Memory B cell (primary cell): ENCODE results near the gene ERG.

ENCODE experiments used
- ATAC-seq: fragments of 150-1000 bp; cut with Tn5 transposase; 2 replicates; pipeline ENCODE4 v1.10.0; 2021; ENCODE audit warnings: low read depth, mild to moderate bottlenecking, moderate library complexity
- DNase-seq, 2 donors: peaks; one replicate each; pipeline ENCODE4 v3.0.0; 2022; ENCODE audit warnings: low spot score in 2 of 2
- H3K27ac Mint-ChIP-seq: one replicate; pipeline ENCODE4 v1.8.0; 2022; ENCODE audit warnings: mild to moderate bottlenecking, moderate library complexity, mixed read lengths
- H3K27me3 Mint-ChIP-seq: one replicate; pipeline ENCODE4 v1.8.0; 2022; ENCODE audit warnings: mixed read lengths
- H3K36me3 Mint-ChIP-seq: one replicate; pipeline ENCODE4 v1.8.0; 2022; ENCODE audit warnings: mild to moderate bottlenecking, mixed read lengths
- H3K4me1 Mint-ChIP-seq: one replicate; pipeline ENCODE4 v1.8.0; 2022; ENCODE audit warnings: mixed read lengths
- H3K4me3 Mint-ChIP-seq: one replicate; pipeline ENCODE4 v1.8.0; 2022; ENCODE audit warnings: mild to moderate bottlenecking, moderate library complexity, mixed read lengths
- H3K9me3 Mint-ChIP-seq: one replicate; pipeline ENCODE4 v1.8.0; 2022; ENCODE audit warnings: mixed read lengths

The ERG gene

DNA sequence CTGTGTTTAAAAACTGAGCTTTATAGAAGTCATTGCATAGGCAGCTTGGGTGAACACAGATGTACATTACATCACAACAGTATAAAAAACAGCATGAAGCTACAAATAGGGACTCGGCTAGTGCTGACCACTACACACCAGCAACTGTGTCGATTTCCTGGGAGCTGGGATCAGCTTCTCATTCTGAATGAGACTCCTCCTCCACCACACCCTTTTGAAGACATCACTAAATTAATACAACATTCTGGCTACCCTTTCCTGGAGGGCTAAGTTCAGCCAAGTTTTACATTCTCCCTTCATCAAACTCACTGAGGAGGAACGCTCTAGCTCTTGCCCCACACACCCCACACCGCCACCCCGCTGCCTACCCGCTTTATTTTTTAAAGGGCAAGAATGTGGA is 102.7 kb downstream of the ERG start:
- DNase-seq (no peak), ATAC-seq (no peak)
- no peaks in the 10 kb centered on the region for H3K4me1 Mint-ChIP-seq
- peaks cover 6% of the 10 kb centered on the region for H3K27me3 Mint-ChIP-seq
- no peaks in the 10 kb centered on the region for H3K36me3 Mint-ChIP-seq
- H3K4me3 Mint-ChIP-seq = no peak overlapping the region
- H3K9me3 Mint-ChIP-seq = no peaks in the 10 kb centered on the region
- H3K27ac Mint-ChIP-seq = no peak overlapping the region

DNA sequence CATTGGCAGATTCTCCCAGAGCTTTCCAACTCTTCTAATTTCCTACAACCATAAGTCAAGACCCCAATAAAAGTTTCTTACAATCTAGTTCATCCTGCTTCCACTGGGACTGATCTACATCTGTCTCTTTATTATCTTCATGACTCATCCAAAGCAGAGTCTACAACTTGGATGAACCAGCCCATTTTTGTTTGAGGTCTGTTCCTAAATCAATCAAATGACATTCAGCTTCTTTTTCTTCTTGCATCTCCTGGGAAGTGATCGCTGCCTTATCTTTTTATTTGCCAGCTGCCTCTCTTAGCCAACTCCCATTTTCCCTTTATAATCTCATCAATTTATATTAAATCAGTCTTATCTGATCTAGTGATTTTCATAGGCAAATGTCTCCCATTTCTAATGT is 105.6 kb downstream of the ERG start:
- ATAC-seq (no peak), DNase-seq (no peak)
- Mint-ChIP-seq H3K27me3 (peaks cover 4% of the 10 kb centered on the region), H3K36me3 (no peaks in the 10 kb centered on the region), H3K9me3 (no peaks in the 10 kb centered on the region), H3K4me3 (no peak overlapping the region), H3K27ac (no peak overlapping the region), H3K4me1 (no peaks in the 10 kb centered on the region)

- Mint-ChIP-seq H3K9me3 (no peaks in the 10 kb centered on the region), H3K27ac (no peak overlapping the region), H3K4me3 (no peak overlapping the region), H3K27me3 (peaks cover 3% of the 10 kb centered on the region), H3K4me1 (no peaks in the 10 kb centered on the region), H3K36me3 (no peaks in the 10 kb centered on the region)
- DNase-seq = no peak
- ATAC-seq = no peak
Measured at GRCh38 chr21:38389896-38390295, 108.4 kb downstream of the ERG start.

- H3K36me3 Mint-ChIP-seq = no peaks in the 10 kb centered on the region
- no peaks in the 10 kb centered on the region for H3K4me1 Mint-ChIP-seq
- no peak for ATAC-seq
- H3K27me3 Mint-ChIP-seq = peaks cover 3% of the 10 kb centered on the region
- no peak overlapping the region for H3K27ac Mint-ChIP-seq
- no peak overlapping the region for H3K4me3 Mint-ChIP-seq
- H3K9me3 Mint-ChIP-seq = no peaks in the 10 kb centered on the region
- DNase-seq = no peak
Measured at GRCh38 chr21:38389354-38389676, 109.0 kb downstream of the ERG start.

DNA sequence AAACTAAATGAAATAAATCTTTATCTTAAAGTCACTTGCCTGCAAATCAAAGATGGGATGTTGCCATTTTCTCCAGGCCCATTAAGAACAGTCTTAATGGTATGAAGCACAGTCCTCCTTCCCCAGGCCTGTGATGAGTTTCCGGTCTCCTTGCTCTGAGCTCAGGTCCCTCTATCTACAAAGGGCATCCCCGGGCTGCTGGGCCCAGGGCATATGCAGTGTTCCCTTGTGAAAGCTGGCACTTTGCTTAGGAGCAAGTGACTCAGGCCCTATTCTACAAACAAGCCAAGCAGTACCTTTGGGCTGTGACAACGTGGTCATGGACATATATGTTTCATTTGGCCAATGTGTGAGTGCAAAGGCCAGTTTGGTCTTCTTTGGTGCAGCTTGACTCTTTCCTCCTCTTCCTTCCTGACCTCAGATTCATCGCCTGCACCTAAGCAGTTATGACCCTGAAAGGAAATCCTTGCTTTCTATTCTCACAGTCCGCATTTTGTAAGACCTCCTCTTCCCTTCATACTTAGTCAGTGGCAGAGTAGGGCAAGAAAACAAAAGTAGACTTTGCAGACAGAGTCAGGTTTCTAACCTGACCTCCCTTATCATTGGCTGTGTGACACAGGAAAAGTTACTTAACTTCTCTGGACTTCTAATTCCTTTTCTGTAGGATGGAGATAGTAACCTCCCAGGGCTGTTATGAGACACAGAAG is 109.5 kb downstream of the ERG start:
- H3K27ac Mint-ChIP-seq = no peak overlapping the region
- no peaks in the 10 kb centered on the region for H3K36me3 Mint-ChIP-seq
- peaks cover 3% of the 10 kb centered on the region for H3K27me3 Mint-ChIP-seq
- DNase-seq = no peak
- H3K4me3 Mint-ChIP-seq = no peak overlapping the region
- no peak for ATAC-seq
- no peaks in the 10 kb centered on the region for H3K9me3 Mint-ChIP-seq
- no peaks in the 10 kb centered on the region for H3K4me1 Mint-ChIP-seq

- Mint-ChIP-seq H3K27me3 (peaks cover 4% of the 10 kb centered on the region), H3K27ac (no peak overlapping the region), H3K36me3 (no peaks in the 10 kb centered on the region), H3K9me3 (no peaks in the 10 kb centered on the region), H3K4me3 (no peak overlapping the region), H3K4me1 (no peaks in the 10 kb centered on the region)
- DNase-seq (no peak), ATAC-seq (no peak)
Measured at GRCh38 chr21:38388203-38388602, 110.1 kb downstream of the ERG start.

GRCh38 chr21:38386967-38387366 is 111.3 kb downstream of the ERG start:
- H3K9me3 Mint-ChIP-seq = no peaks in the 10 kb centered on the region
- no peak overlapping the region for H3K4me3 Mint-ChIP-seq
- ATAC-seq (no peak), DNase-seq (no peak)
- H3K27ac Mint-ChIP-seq = no peak overlapping the region
- no peaks in the 10 kb centered on the region for H3K4me1 Mint-ChIP-seq
- peaks cover 8% of the 10 kb centered on the region for H3K27me3 Mint-ChIP-seq
- H3K36me3 Mint-ChIP-seq = no peaks in the 10 kb centered on the region

DNA sequence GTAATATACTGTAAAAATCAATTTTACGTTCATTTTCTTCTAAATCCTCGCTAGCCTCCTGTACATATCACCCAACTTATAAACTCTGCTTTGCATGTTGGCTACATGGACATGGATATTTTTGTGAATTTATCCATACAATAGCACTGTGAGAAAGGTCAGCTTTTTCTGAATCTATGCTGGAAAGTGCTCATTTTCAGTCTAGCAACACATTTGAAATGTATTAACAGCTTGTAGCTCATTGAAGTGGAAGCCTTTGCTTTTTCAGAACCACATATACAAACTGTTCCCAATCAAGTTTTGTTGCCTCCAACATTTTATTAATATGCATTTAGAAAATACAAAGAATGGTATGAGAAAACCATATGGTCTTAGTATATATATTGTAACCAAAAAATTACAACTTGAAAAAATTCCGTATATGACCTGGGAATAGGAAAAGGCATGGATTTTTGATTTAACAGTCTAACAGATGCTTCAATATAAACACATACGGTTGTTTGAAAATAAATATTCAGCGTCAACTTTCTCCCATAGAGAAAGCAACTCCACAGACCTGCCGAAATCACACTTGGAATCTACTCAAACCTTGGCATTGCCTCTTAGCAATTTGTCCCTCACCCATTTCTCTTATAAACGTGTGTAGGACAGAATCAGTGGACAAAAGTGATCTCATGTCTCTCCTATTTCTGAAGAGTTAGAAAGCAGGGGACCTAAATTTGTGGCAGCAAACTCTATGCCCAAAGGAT is 112.7 kb downstream of the ERG start:
- H3K4me1 Mint-ChIP-seq = no peaks in the 10 kb centered on the region
- no peaks in the 10 kb centered on the region for H3K36me3 Mint-ChIP-seq
- H3K27ac Mint-ChIP-seq = no peak overlapping the region
- H3K9me3 Mint-ChIP-seq = no peaks in the 10 kb centered on the region
- ATAC-seq (no peak), DNase-seq (no peak)
- peaks cover 8% of the 10 kb centered on the region for H3K27me3 Mint-ChIP-seq
- H3K4me3 Mint-ChIP-seq = no peak overlapping the region

GRCh38 chr21:38384675-38385426 is 113.4 kb downstream of the ERG start:
- H3K27ac Mint-ChIP-seq = no peak overlapping the region
- no peak overlapping the region for H3K4me3 Mint-ChIP-seq
- H3K9me3 Mint-ChIP-seq = no peaks in the 10 kb centered on the region
- ATAC-seq (no peak), DNase-seq (no peak)
- peaks cover 11% of the 10 kb centered on the region for H3K27me3 Mint-ChIP-seq
- no peaks in the 10 kb centered on the region for H3K36me3 Mint-ChIP-seq
- H3K4me1 Mint-ChIP-seq = no peaks in the 10 kb centered on the region

DNA sequence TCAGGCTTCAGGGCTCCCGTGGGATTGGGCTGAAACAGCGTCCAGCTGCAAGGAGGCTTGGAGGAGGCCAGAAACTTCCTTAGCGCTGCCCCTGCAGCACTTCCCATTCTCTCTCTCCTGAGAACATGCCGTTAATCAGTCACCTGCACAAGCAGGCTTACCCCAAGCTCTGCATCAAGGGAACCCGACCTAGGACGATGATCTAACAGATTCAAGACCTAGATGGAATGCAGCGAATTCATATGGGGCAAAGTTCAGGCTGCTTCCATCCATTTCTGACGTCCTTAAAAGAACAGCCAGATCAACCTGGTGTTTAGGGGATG is 114.1 kb downstream of the ERG start:
- no peaks in the 10 kb centered on the region for H3K36me3 Mint-ChIP-seq
- no peaks in the 10 kb centered on the region for H3K9me3 Mint-ChIP-seq
- ATAC-seq = no peak
- H3K4me1 Mint-ChIP-seq = no peaks in the 10 kb centered on the region
- H3K27me3 Mint-ChIP-seq = peaks cover 11% of the 10 kb centered on the region
- H3K4me3 Mint-ChIP-seq = no peak overlapping the region
- DNase-seq = no peak
- no peak overlapping the region for H3K27ac Mint-ChIP-seq

- Mint-ChIP-seq H3K4me3 (no peak overlapping the region), H3K9me3 (no peaks in the 10 kb centered on the region), H3K27me3 (peaks cover 11% of the 10 kb centered on the region), H3K27ac (no peak overlapping the region), H3K4me1 (no peaks in the 10 kb centered on the region), H3K36me3 (no peaks in the 10 kb centered on the region)
- no peak for DNase-seq
- ATAC-seq = no peak
Measured at GRCh38 chr21:38383411-38384237, 114.7 kb downstream of the ERG start.

DNA sequence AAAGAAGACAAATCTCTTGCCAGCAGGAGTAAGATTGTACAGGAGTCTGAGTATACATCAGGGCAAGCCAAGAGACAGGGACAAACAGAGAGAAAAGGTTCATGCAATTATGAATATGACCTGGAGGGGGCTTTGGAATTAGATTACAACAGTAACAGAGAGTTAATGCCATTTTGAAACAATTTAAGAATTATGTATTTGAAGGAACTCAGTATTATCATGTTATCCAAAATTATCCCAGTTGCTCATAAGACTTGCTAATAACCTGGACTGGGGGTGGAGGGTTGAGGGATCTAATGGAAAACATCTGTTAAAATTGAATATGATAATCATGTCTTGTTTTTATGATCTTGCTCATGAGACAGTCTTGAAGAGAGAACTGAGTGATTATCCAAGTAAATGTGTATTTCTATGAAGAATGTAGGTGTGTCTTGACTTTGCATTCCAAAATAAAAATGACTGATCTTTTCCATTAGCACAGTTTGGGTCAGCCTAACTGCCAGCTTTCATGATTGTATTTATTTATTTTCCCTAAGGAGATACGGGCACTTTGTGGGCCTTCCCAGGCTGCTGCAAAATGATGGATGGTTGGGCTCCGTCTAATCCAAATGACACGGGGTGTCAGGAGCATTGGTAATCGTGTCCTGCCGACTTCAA is 117.7 kb downstream of the ERG start:
- H3K9me3 Mint-ChIP-seq = no peaks in the 10 kb centered on the region
- H3K4me1 Mint-ChIP-seq = peaks cover 2% of the 10 kb centered on the region
- H3K27ac Mint-ChIP-seq = no peak overlapping the region
- H3K4me3 Mint-ChIP-seq = no peak overlapping the region
- H3K36me3 Mint-ChIP-seq = no peaks in the 10 kb centered on the region
- ATAC-seq = no peak
- H3K27me3 Mint-ChIP-seq = peaks cover 8% of the 10 kb centered on the region
- no peak for DNase-seq

DNA sequence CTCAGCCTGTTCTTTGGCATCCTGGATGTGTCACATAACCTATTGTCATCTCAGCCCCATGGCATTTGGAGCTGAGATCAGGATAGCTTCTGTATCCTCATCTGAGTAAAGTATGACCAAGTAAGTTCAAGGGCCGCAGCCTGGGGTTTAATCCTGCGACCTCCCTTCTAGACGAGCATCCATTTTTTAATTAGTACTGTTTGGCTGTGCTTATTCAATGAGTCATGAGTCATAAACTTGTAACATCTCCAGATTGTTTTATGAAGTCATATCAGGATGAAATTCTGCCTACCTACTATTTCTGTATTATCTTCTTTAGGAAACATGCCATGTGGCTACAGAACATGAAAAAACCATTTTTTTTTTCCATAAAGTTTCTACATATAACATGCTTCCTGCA is 119.1 kb downstream of the ERG start:
- no peak overlapping the region for H3K4me3 Mint-ChIP-seq
- no peaks in the 10 kb centered on the region for H3K9me3 Mint-ChIP-seq
- peaks cover 2% of the 10 kb centered on the region for H3K4me1 Mint-ChIP-seq
- H3K27me3 Mint-ChIP-seq = peaks cover 10% of the 10 kb centered on the region
- DNase-seq (no peak), ATAC-seq (no peak)
- H3K36me3 Mint-ChIP-seq = no peaks in the 10 kb centered on the region
- H3K27ac Mint-ChIP-seq = no peak overlapping the region
